Activated CD4-positive, CD25-positive, alpha-beta regulatory T cell treated with anti-CD3 and anti-CD28 coated beads, Interleukin-2, amount 50 U/mL, for 72 hours (primary cell): Measurements from ENCODE around the gene PVALEF.

ENCODE experiments used
- DNase-seq: peaks from one replicate; pipeline ENCODE4 v3.0.0; 2021

PVALEF gene

DNA sequence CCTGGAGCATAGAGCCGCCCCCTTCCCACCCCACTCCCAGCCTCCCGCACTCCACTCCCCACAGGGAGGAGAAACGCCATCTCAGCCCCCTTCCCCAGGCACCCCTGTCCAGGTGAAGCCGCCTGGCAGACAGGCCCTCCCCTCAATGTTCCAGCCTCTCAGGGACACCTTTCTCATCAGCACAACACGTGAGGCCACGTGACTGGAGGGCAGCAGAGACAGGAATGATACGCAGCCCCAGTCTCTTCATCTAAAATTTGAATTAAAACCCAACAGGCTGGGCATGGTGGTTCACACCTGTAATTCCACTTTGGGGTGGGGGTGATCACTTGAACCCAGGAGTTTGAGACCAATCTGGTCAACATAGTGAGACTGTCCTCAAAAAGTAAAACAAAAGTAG lies 20.9 kb downstream of the PVALEF start:
- no peak for DNase-seq

- DNase-seq, result no peak
Measured at GRCh38 chr17:81187120-81187519, 21.8 kb downstream of the PVALEF start.

- DNase-seq, result no peak
Measured at GRCh38 chr17:81187586-81188490, 22.5 kb downstream of the PVALEF start.

DNA sequence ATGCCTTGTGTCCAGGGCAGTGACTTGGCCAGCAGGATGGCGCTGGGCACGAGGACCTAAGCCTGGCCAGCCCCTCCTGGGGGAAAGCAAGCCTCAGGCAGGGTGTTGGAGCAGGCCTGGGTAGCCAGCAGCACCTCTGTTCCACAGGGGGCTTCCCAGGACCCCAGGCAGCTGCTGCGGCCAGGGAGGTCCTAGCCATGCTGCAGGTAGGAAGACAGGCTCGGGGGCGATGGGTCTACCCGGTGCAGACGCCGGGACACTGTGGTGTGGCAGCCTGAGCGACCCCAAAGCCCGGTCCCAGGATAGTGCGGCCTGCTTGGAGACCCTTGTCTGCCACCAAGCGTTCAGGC lies 23.2 kb downstream of the PVALEF start:
- no peak for DNase-seq

GRCh38 chr17:81189016-81189415 lies 23.7 kb downstream of the PVALEF start:
- no peak for DNase-seq

- no peak for DNase-seq
Measured at GRCh38 chr17:81189670-81190530, 24.6 kb downstream of the PVALEF start.

- no peak for DNase-seq
Measured at GRCh38 chr17:81190591-81190990, 25.3 kb downstream of the PVALEF start.

DNA sequence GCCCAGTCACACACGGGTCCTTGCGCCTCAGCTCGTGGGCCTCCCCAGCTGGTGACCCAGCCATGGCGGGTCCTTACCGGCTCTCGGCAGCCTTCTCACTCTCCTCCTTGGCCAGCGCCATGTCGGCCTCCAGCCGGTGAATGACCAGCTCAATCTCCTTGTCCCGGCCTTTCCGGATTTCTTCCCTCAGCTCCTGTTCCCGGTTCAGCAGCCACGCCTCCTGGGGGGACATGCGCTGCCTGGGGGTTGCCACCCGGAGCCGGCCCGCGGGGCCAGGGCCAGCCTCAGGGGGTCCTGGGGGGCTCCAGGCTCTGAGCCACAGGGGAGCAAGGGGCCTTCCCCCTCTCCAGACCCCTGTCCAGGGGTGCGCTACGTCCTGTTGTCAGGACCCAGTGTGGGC lies 25.8 kb downstream of the PVALEF start:
- DNase-seq, result no peak

DNA sequence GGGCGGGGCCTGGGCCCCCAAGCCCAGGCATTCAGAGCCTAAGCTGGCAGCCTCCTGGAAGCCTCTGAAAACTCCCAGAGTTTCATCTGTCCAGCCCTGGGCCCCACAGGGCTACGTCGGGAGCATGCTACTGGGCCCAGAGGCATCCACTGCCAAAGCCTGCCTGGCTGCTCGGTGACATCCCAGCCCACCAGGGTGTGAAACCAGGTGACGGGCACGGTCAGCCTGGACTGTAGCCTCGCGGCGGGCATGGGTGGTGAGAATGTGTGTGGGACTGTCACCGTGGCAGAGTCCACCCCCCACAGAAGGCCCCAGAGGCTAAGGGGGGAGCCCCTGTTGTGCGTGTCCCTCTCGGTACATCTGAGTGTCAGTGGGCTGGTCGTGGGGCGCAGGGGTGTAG lies 26.3 kb downstream of the PVALEF start:
- DNase-seq, result no peak

GRCh38 chr17:81192386-81193050 lies 27.2 kb downstream of the PVALEF start:
- DNase-seq, result no peak

GRCh38 chr17:81193051-81193410 lies 27.7 kb downstream of the PVALEF start:
- no peak for DNase-seq

DNA sequence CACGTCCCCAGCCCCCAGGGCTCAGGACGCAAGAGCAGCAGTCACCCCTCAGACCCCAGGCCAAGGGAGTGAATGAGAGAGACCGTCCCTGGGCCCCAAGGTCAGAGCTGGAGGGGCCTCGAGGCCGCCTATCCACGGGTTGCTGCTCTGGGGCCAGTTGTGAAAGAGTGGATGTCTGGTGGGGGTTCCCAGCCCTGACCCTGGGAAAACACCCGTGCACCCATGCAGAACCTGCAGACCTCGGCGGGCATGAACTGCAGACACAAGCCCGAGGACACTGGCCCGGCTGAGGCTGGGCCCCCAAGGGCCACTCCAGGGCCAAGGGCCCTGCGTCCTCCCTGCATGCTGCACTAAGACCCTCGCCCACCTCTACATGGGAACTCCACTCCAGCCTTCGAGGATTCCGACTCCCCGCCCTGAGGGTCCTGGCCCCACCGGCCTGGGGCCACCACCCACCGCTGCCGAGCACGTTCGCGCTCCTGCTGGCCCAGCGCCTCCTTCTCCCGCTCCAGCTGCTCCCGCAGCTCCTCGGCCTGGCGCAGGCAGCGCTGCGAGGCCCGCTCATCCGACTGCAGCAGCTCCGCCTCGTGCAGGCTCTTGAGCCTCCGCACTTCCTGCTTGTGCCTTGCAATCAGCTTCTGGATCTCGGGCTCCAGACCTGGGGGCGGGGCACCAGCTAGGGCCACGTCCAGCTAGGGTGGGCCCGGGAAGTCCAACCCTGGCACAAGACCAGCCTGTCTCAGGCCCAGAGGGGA lies 28.3 kb downstream of the PVALEF start:
- no peak for DNase-seq

DNA sequence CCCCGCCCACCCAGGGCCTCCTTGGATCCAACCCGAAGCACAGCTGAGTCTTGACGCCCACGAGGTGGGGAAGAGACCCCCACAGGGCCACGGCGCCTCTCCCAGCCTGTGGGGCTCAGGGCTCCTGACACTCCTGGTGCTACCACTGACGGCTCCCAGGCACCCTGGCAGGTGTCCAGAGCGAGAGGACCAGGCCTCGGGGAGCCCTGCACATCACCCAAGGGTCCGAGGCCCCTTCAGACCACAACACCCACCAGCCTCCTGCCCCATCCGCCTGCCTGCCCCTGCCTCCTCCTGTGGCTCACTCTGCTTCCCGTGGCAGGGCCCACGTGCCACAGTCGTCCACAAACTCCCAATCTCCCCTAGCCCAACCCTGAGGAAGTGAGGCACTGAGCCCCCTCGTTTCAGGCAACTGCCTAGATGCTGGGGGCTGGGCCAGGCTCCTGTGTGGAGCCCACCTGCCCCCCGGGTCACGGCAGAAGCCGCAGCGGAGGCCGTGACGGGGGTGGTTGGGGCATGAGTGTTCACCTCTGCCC lies 29.0 kb downstream of the PVALEF start:
- no peak for DNase-seq

- no peak for DNase-seq
Measured at GRCh38 chr17:81194941-81195901, 29.9 kb downstream of the PVALEF start.

GRCh38 chr17:81195941-81196495 lies 30.7 kb downstream of the PVALEF start:
- DNase-seq, result no peak

DNA sequence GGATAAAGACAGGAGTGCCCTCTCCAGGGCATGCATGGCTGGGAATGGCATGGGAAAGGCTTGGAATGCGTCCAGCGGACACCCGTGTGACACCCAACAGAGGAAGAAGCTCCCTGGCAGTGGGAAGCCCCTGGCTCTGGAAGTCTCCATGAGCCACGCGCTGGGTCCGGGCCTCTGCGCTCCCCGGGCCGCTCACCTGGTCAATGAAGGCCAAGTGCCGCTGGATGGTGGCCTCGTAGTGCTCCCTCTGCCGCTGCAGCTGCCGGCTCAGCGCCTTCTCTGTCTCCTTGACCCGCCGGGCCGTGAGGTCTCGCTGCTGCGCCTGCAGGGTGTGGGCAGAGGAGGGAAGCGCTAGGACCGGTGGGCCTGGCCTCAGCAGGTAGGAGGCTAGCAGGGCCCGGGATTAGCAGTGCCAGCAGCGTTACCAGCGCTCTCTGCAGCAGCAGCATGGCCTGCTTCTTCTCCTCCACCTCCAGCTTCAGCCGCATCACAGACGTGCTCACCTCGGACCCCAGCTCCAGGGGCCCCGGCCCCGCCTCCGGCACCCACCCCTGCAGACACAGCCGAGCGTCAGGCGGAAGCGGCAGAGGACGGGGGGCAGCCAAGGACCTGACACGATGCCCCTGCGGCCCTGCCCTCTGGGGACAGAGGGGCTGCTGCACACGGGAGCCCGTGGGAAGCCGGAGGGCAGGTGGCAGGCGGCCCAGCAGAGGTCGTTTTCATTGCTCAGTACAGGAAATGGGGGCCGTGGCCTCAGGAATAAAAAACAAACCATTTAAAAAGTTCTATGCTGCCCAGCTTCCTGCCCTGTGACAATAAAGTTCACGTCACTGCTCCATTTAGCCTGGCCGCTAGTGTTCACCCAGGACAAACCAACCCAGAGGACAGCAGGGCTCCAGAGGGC lies 31.4 kb downstream of the PVALEF start:
- DNase-seq, result no peak

DNA sequence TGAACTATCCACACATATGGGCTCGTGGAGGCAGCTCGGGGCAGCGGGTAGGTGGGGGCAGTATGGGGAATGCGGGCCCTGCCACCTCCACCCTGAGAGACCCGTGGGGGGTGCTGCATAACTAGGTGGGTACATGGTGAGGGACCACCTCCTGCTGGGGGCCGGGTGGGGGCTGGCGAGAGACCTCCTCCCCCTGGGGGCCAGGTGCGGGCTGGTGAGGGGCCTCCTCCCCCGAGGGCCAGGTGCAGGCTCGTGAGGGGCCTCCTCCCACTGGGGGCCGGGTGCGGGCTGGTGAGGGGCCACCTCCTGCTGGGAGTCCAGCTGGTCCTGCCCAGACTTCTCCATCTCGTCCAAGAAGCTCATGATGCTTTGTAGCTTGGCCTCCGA lies 32.1 kb downstream of the PVALEF start:
- no peak for DNase-seq

- DNase-seq, result no peak
Measured at GRCh38 chr17:81197831-81198490, 32.7 kb downstream of the PVALEF start.

- DNase-seq, result no peak
Measured at GRCh38 chr17:81198826-81199481, 33.6 kb downstream of the PVALEF start.
